Upper lobe of right lung (tissue), 1 donor: ENCODE results near the gene HOXB2. TPM values are rescaled to one million over a fixed set of nuclear protein-coding genes. Genes with fewer than 3 reads are reported as not detected.

ENCODE experiments used
- ATAC-seq: fragments of 200-7000 bp; cut with Tn5 transposase; one replicate; pipeline ENCODE4 v1.9.1; 2020; ENCODE audit warnings: mild to moderate bottlenecking, moderate library complexity
- DNase-seq: peaks from one replicate; pipeline ENCODE4 v3.0.0-alpha.2; 2020
- H3K27ac ChIP-seq: fragments of 200-600 bp; one replicate; pipeline ENCODE4 v1.8.0; 2022
- H3K27me3 ChIP-seq: fragments of 200-600 bp; one replicate; pipeline ENCODE4 v1.8.0; 2022; ENCODE audit warnings: mild to moderate bottlenecking
- H3K36me3 ChIP-seq: fragments of 200-600 bp; one replicate; pipeline ENCODE4 v1.8.0; 2022
- H3K4me1 ChIP-seq: fragments of 200-600 bp; one replicate; pipeline ENCODE4 v1.8.0; 2022
- H3K4me3 ChIP-seq: fragments of 200-600 bp; one replicate; pipeline ENCODE4 v1.8.0; 2022; ENCODE audit warnings: mild to moderate bottlenecking
- H3K9me3 ChIP-seq: fragments of 200-600 bp; one replicate; pipeline ENCODE4 v1.8.0; 2022
- CTCF ChIP-seq: fragments of 200-600 bp; IDR thresholded peaks from one replicate; pipeline ENCODE4 v1.8.0; 2022; ENCODE audit warnings: antibody characterized with exemption
- intact Hi-C: fragments of 100-400 bp; cut with DNase I; formaldehyde crosslinking; loops from one replicate; pipeline ENCODE4 v1.11.0; 2022
- total RNA-seq: library from RNA; stranded (reverse); fragmentation: NEBNext Ultra II Directional; extraction: Animal tissue kit (Norgen Biotek cat#: 25700); gene quantifications from one replicate; pipeline ENCODE4 v1.2.1, GENCODE V29; 2021
- donor health status: DM: no; HTN: yes; CAD: no; lungs with severe emphysema.

Gene HOXB2
- total RNA-seq, 1 donor from 2014 or later: 11.0 TPM

GRCh38 chr17:48499735-48500434 is 45.0 kb downstream of the HOXB2 start:
- no peaks in the 10 kb centered on the region for H3K36me3 ChIP-seq
- TF ChIP-seq CTCF: no peak
- no peaks in the 10 kb centered on the region for H3K27me3 ChIP-seq
- H3K4me3 ChIP-seq: no peak overlapping the region
- no peak for DNase-seq
- intact Hi-C loops: no loop called here
- ATAC-seq: no peak
- no peak overlapping the region for H3K27ac ChIP-seq
- H3K9me3 ChIP-seq: no peaks in the 10 kb centered on the region
- no peaks in the 10 kb centered on the region for H3K4me1 ChIP-seq

GRCh38 chr17:48499248-48499647 is 45.7 kb downstream of the HOXB2 start:
- no peak overlapping the region for H3K4me3 ChIP-seq
- no peak overlapping the region for H3K27ac ChIP-seq
- intact Hi-C loops: no loop called here
- H3K9me3 ChIP-seq: no peaks in the 10 kb centered on the region
- no peaks in the 10 kb centered on the region for H3K4me1 ChIP-seq
- no peaks in the 10 kb centered on the region for H3K27me3 ChIP-seq
- DNase-seq (no peak), ATAC-seq (no peak)
- no peaks in the 10 kb centered on the region for H3K36me3 ChIP-seq
- TF ChIP-seq CTCF: no peak

GRCh38 chr17:48498164-48498850 is 46.6 kb downstream of the HOXB2 start:
- no peak overlapping the region for H3K4me3 ChIP-seq
- H3K36me3 ChIP-seq: no peaks in the 10 kb centered on the region
- TF ChIP-seq CTCF: no peak
- intact Hi-C loops: no loop called here
- DNase-seq (no peak), ATAC-seq (no peak)
- peaks cover 6% of the 10 kb centered on the region for H3K27me3 ChIP-seq
- H3K9me3 ChIP-seq: no peaks in the 10 kb centered on the region
- H3K27ac ChIP-seq: no peak overlapping the region
- no peaks in the 10 kb centered on the region for H3K4me1 ChIP-seq

GRCh38 chr17:48497103-48497502 is 47.8 kb downstream of the HOXB2 start:
- peaks cover 10% of the 10 kb centered on the region for H3K27me3 ChIP-seq
- H3K4me3 ChIP-seq: no peak overlapping the region
- ATAC-seq (no peak), DNase-seq (no peak)
- H3K36me3 ChIP-seq: no peaks in the 10 kb centered on the region
- H3K4me1 ChIP-seq: peaks cover 4% of the 10 kb centered on the region
- no peak for TF ChIP-seq CTCF
- no peak overlapping the region for H3K27ac ChIP-seq
- H3K9me3 ChIP-seq: no peaks in the 10 kb centered on the region
- intact Hi-C loops: no loop called here

- peaks cover 8% of the 10 kb centered on the region for H3K4me1 ChIP-seq
- no peak overlapping the region for H3K27ac ChIP-seq
- peaks cover 10% of the 10 kb centered on the region for H3K27me3 ChIP-seq
- H3K36me3 ChIP-seq: no peaks in the 10 kb centered on the region
- no peak overlapping the region for H3K4me3 ChIP-seq
- intact Hi-C loops: no loop called here
- TF ChIP-seq CTCF: no peak
- ATAC-seq (no peak), DNase-seq (no peak)
- no peaks in the 10 kb centered on the region for H3K9me3 ChIP-seq
Measured at GRCh38 chr17:48494335-48494734, 50.6 kb downstream of the HOXB2 start.

Other genes starting within 250 kb of the HOXB2 start
- 5.1 TPM for gene SKAP1, start 114.9 kb downstream of the HOXB2 start, total RNA-seq
- not detected for gene HOXB1, start 14.1 kb downstream of the HOXB2 start, total RNA-seq
- gene HOXB4, start 33.2 kb upstream of the HOXB2 start, total RNA-seq: 4.9 TPM
- gene HOXB3, start 45.1 kb upstream of the HOXB2 start, total RNA-seq: 13.3 TPM
- gene HOXB5, start 48.7 kb upstream of the HOXB2 start, total RNA-seq: 4.4 TPM
- 4.9 TPM for gene HOXB6, start 59.9 kb upstream of the HOXB2 start, total RNA-seq
- 1.2 TPM for gene HOXB7, start 65.9 kb upstream of the HOXB2 start, total RNA-seq
- 1.0 TPM for gene HOXB8, start 70.2 kb upstream of the HOXB2 start, total RNA-seq
- gene HOXB9, start 81.2 kb upstream of the HOXB2 start, total RNA-seq: not detected
- not detected for gene PRAC1, start 177.4 kb upstream of the HOXB2 start, total RNA-seq
- gene PRAC2, start 178.1 kb upstream of the HOXB2 start, total RNA-seq: not detected
- not detected for gene HOXB13, start 183.6 kb upstream of the HOXB2 start, total RNA-seq